ENCODE results near the gene NACAD.
"Not testable (repeated sequence)": the region's sequence is repeated elsewhere in the genome, so short reads cannot be mapped to it uniquely, and the experiment has no call there.

NACAD gene

DNA sequence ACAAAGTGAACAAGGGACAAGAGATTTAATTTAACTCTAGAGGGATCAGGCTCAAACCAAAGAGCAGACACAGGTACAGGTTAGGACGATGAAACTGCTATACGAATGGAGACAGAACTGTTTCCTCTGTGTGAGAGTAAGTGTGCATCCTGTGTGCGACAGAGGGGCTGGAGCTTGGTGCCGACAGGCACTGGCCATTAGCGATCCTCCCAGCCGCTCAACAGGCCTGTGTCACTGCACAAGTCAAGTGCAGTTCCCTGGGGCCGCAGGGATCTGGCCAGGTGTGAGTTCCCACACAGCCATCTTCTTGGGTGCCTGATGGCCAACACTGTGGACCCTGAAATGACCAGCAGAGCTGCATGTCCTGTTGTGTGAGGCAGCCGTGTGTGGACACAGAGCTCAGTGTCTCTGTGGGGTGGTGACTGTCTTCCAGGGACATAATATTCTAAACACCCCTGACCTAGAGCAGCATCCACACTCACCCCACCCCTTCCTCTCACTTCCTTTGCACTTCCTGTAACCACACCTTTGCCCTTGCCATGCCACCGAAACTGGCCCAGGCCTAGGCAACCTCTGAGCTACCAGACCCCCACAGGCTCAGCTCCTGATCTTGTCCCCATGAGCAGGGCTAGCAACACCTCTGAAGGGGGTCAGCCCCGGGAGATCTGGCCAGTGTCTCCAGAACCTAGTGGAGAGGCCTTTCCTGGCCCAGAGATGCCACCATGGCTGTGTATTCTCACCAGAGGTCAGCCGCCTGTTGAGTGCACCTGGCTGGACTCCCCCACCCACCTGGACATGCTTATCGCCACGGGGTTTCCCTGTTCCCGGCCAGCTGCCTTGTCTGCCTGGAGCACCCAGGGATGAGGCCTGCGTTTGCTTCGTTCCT, 34.4 kb upstream of the NACAD start:
- TF ChIP-seq CTCF (IDR thresholded peaks at IDR 0.05; ENCODE audit: extremely low read depth, missing control alignments), result no peak
- no peak for DNase-seq (ENCODE audit: low spot score)

DNA sequence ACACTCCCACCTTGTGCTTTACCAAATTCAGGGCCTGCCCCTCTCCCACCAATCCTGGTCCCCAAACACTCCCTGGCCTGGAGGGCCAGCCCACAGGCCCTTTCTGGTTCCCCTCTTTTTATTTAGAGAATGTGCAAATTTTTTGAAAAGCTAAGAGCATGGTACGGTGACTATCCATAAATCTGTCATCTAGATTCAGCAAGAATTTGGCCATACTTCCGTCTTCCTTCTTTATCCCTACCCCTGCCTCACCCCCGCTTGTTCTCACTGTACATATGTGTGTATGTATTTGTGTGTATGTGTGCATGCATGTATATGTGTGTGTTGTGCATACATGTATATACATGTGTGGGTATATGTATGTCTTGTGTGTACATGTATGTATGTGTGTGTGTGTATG, 30.8 kb upstream of the NACAD start:
- no peak for DNase-seq (ENCODE audit: low spot score)
- TF ChIP-seq CTCF (IDR thresholded peaks at IDR 0.05; ENCODE audit: extremely low read depth, missing control alignments), result no peak

- TF ChIP-seq CTCF (IDR thresholded peaks at IDR 0.05; ENCODE audit: extremely low read depth, missing control alignments), result no peak
Observed at GRCh38 chr7:45118889-45119331, 30.1 kb upstream of the NACAD start.

DNA sequence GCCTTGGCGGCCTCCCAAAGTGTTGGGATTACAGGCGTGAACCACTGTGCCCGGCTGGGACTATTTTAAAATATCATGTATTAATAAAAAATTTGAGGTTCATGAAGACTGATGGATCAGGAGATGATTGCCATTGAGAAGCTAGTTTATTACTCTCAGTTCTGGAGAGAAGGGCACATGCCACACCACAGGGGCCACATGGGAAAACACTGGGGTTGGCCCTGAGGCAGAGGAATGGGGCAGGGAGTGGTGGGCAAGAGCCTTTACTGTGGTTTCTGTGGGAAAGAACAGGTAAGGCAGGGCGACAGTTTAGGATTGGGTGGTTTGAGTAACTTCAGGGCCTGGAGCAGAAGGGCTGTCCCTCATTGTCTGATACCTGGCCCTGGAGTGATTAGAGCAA, 29.5 kb upstream of the NACAD start:
- no peak for TF ChIP-seq CTCF (IDR thresholded peaks at IDR 0.05; ENCODE audit: extremely low read depth, missing control alignments)
- DNase-seq (ENCODE audit: low spot score), result no peak

More at GRCh38 chr7:45118889-45119331, 30.1 kb upstream of the NACAD start:
- no peak for DNase-seq (ENCODE audit: low spot score)

DNA sequence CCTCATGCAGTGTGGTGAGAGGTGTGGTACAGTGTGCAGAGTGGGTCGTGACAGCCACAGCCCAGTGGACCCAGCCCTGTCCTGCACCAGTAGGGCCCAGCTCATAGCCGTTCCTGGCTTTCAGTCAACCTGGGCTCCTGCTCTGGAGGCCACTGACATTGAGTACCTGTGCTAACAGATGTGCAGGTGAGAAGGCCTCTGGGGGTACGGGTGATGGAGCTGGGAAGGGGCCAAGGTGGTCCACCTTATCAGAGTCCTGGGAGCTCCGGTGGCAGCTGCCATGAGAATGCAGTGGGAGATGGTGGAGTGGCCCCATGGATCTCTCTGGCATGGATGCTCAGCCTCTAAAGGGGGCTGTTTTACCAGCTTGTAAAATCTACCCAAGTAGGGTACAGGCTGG, 28.8 kb upstream of the NACAD start:
- no peak for TF ChIP-seq CTCF (IDR thresholded peaks at IDR 0.05; ENCODE audit: extremely low read depth, missing control alignments)
- no peak for DNase-seq (ENCODE audit: low spot score)

GRCh38 chr7:45116048-45116447, 27.3 kb upstream of the NACAD start:
- no peak for TF ChIP-seq CTCF (IDR thresholded peaks at IDR 0.05; ENCODE audit: extremely low read depth, missing control alignments)
- DNase-seq (ENCODE audit: low spot score), result no peak

GRCh38 chr7:45114926-45115325, 26.2 kb upstream of the NACAD start:
- DNase-seq (ENCODE audit: low spot score), result no peak
- no peak for TF ChIP-seq CTCF (IDR thresholded peaks at IDR 0.05; ENCODE audit: extremely low read depth, missing control alignments)

DNA sequence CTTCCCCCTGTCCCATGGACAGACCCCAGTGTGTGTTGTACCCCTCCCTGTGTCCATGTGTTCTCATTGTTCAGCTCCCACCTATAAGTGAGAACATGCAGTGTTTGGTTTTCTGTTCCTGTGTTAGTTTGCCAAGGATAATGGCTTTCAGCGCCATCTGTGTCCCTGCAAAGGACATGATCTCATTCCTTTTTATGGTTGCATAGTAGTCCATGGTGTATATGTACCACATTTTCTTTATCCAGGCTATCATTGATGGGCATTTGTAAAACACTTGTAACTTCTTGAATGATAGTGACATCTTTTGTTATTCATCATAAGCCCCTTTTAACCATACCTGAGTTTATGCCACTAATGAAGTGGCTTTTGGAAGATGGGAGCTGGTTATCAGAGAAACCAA, 25.5 kb upstream of the NACAD start:
- not testable (repeated sequence) for DNase-seq (ENCODE audit: low spot score)

Data from GM20000 (cell line).